ENCODE results near the gene ZNRF1. TPM values are rescaled to one million over a fixed set of nuclear protein-coding genes. Genes with fewer than 3 reads are reported as not detected.

Gene ZNRF1
- total RNA-seq, 2 donors from 2014 or later = 15.3 to 19.8 TPM

GRCh38 chr16:75114946-75115825 lies 116.4 kb downstream of the ZNRF1 start:
- peak overlapping the region in 1 of 2 donors; percentile 59 for H3K4me3 ChIP-seq
- H3K9me3 ChIP-seq = no peaks in the 10 kb centered on the region
- no peak for TF ChIP-seq CTCF (IDR thresholded peaks at IDR 0.05)
- H3K36me3 ChIP-seq = no peaks in the 10 kb centered on the region
- H3K4me1 ChIP-seq = peaks cover 0 to 52% of the 10 kb centered on the region in 2 donors
- peak overlapping the region in 1 of 2 donors; percentile 72 for H3K27ac ChIP-seq
- no peaks in the 10 kb centered on the region for H3K27me3 ChIP-seq
- no peak for DNase-seq (ENCODE audit: low spot score)

- peak; percentile 90 for DNase-seq (ENCODE audit: low spot score)
- H3K27me3 ChIP-seq = no peaks in the 10 kb centered on the region
These were observed 117.5 kb downstream of the ZNRF1 start, which contains the start of gene LDHD for GRCh38 chr16:75116081-75116910. LDHD (minus strand) TSS chr16:75116780; CDS start chr16:75116720, 60 bp downstream.

GRCh38 chr16:75116911-75117245 lies 118.1 kb downstream of the ZNRF1 start:
- no peak for TF ChIP-seq CTCF (IDR thresholded peaks at IDR 0.05)
- Histone ChIP-seq H3K9me3 (peaks cover 0 to 12% of the 10 kb centered on the region in 2 donors), H3K27me3 (no peaks in the 10 kb centered on the region), H3K4me1 (peaks cover 0 to 35% of the 10 kb centered on the region in 2 donors), H3K27ac (peak overlapping the region; percentile 72 to 74), H3K36me3 (no peaks in the 10 kb centered on the region), H3K4me3 (peak overlapping the region in 1 of 2 donors; percentile 59)
- no peak for DNase-seq (ENCODE audit: low spot score)

More at GRCh38 chr16:75116081-75116910, 117.5 kb downstream of the ZNRF1 start, which contains the start of gene LDHD:
- peak within 1 kb of the TSS; percentile 56 to 59 for H3K4me3 ChIP-seq
- peaks cover 0 to 41% of the 10 kb centered on the region in 2 donors for H3K4me1 ChIP-seq
- peaks cover 0 to 6% of the 10 kb centered on the region in 2 donors for H3K9me3 ChIP-seq
- no peaks in the 10 kb centered on the region for H3K36me3 ChIP-seq
- no peak for TF ChIP-seq CTCF (IDR thresholded peaks at IDR 0.05)
- H3K27ac ChIP-seq = peak within 1 kb of the TSS; percentile 72 to 74

- H3K27me3 ChIP-seq = no peaks in the 10 kb centered on the region
- TF ChIP-seq CTCF (IDR thresholded peaks at IDR 0.05) = no peak
- H3K4me3 ChIP-seq = no peak overlapping the region
- no peak for DNase-seq (ENCODE audit: low spot score)
- peaks cover 0 to 22% of the 10 kb centered on the region in 2 donors for H3K9me3 ChIP-seq
- H3K36me3 ChIP-seq = no peaks in the 10 kb centered on the region
- peaks cover 0 to 20% of the 10 kb centered on the region in 2 donors for H3K4me1 ChIP-seq
- no peak overlapping the region for H3K27ac ChIP-seq
These were observed 120.2 kb downstream of the ZNRF1 start for GRCh38 chr16:75118943-75119539.

- Histone ChIP-seq H3K36me3 (no peaks in the 10 kb centered on the region), H3K9me3 (peaks cover 0 to 22% of the 10 kb centered on the region in 2 donors), H3K4me3 (no peak overlapping the region), H3K4me1 (peaks cover 0 to 17% of the 10 kb centered on the region in 2 donors), H3K27me3 (no peaks in the 10 kb centered on the region), H3K27ac (no peak overlapping the region)
- DNase-seq (ENCODE audit: low spot score) = no peak
- no peak for TF ChIP-seq CTCF (IDR thresholded peaks at IDR 0.05)
These were observed 121.4 kb downstream of the ZNRF1 start for GRCh38 chr16:75120253-75120652.

Data from right atrium auricular region (tissue), 2 donors.